GM12878 (cell line): ENCODE measurements around the gene PAM16. TPM values are rescaled to one million over a fixed set of nuclear protein-coding genes. Genes with fewer than 3 reads are reported as not detected.

Source experiments
- ATAC-seq: fragments of 200-7000 bp; cut with Tn5 transposase; 3 replicates; pipeline ENCODE4 v1.9.1; 2020; ENCODE audit warnings: mild to moderate bottlenecking, moderate library complexity
- BruUV-seq: library from RNA; stranded (reverse); fragments of 400-500 nt; replicated peaks from 2 replicates; lab custom pipeline; 2021; lab: Mats Ljungman, UMichigan
- CTCF ChIA-PET: fragments of 300-600 bp; sonication (Branson Sonifier 250); formaldehyde crosslinking; extraction: SDS; loops from one replicate; lab custom pipeline; 2021; ENCODE audit warnings: inconsistent platforms; lab: Yijun Ruan, JAX
- POLR2A ChIA-PET: fragments of 350-600 bp; formaldehyde crosslinking; extraction: SDS; loops from one replicate; lab custom pipeline; 2021; ENCODE audit warnings: inconsistent platforms; lab: Charles Lee
- RAD21 ChIA-PET: fragments of 300-600 bp; sonication (Branson Sonifier 250); formaldehyde crosslinking; loops from one replicate; lab custom pipeline; 2023; ENCODE audit warnings: antibody characterized with exemption; ENCODE audit not compliant: unreplicated experiment; lab: Charles Lee
- SMC1A ChIA-PET: fragments of 300-600 bp; sonication (Branson Sonifier 250); formaldehyde crosslinking; loops from one replicate; lab custom pipeline; 2023; ENCODE audit not compliant: unreplicated experiment, uncharacterized antibody; lab: Charles Lee
- DNase-seq: peaks from one replicate; pipeline ENCODE4 v3.0.0-alpha.2; 2011; ENCODE audit warnings: low read depth, low spot score
- FAIRE-seq: peaks from 3 replicates; lab custom pipeline; 2011; peaks lifted over from hg19 to GRCh38; lab: Jason Lieb, UNC
- H2AFZ ChIP-seq: 2 replicates; pipeline ENCODE4 v1.6.0; 2011; ENCODE audit warnings: low read depth, low read length, control low read depth; ENCODE audit not compliant: control insufficient read depth
- H3K27ac ChIP-seq: 2 replicates; pipeline ENCODE4 v1.5.1; 2011; ENCODE audit warnings: control low read depth; ENCODE audit not compliant: control insufficient read depth, insufficient read depth
- H3K27me3 ChIP-seq, 2 experiments: replicated peaks in 1 of 2; 2 replicates each; pipeline versions ENCODE4 v1.6.0 to v1.6.1; 2011; ENCODE audit warnings: low read length in 1 of 2; ENCODE audit not compliant: control insufficient read depth in 2 of 2, insufficient read depth in 2 of 2
- H3K36me3 ChIP-seq, 2 experiments: 2 replicates each; pipeline ENCODE4 v1.5.1; 2011; ENCODE audit warnings: low read length in 1 of 2; ENCODE audit not compliant: control insufficient read depth in 2 of 2, insufficient read depth in 2 of 2
- H3K4me1 ChIP-seq: 2 replicates; pipeline ENCODE4 v1.6.1; 2011; ENCODE audit warnings: mild to moderate bottlenecking, low read length, moderate library complexity, mixed read lengths; ENCODE audit not compliant: control insufficient read depth, insufficient read depth
- H3K4me2 ChIP-seq: 2 replicates; pipeline ENCODE4 v1.6.0; 2011; ENCODE audit warnings: control low read depth; ENCODE audit not compliant: control insufficient read depth, insufficient read depth
- H3K4me3 ChIP-seq: fragments of 200-600 bp; sonication (generic); 2 replicates; pipeline ENCODE4 v1.5.1; 2016
- H3K79me2 ChIP-seq: 2 replicates; pipeline ENCODE4 v1.6.0; 2011; ENCODE audit warnings: low read length; ENCODE audit not compliant: control insufficient read depth, insufficient read depth
- H3K9ac ChIP-seq: 2 replicates; pipeline ENCODE4 v1.8.0; 2011; ENCODE audit warnings: low read length, control low read depth, mixed read lengths; ENCODE audit not compliant: control insufficient read depth, insufficient read depth
- H3K9me3 ChIP-seq: replicated peaks from 3 replicates; pipeline ENCODE4 v1.5.1; 2011; ENCODE audit warnings: mild to moderate bottlenecking, low read length; ENCODE audit not compliant: control insufficient read depth, insufficient read depth
- H4K20me1 ChIP-seq: 2 replicates; pipeline ENCODE4 v1.6.0; 2011; ENCODE audit not compliant: control insufficient read depth, insufficient read depth
- CHD2 ChIP-seq: IDR thresholded peaks from 2 replicates; pipeline ENCODE4 v1.6.1; 2011; ENCODE audit warnings: low read depth, low read length, improper control_type of control experiment, borderline replicate concordance
- DPF2 ChIP-seq: fragments of 450-650 bp; IDR thresholded peaks from 2 replicates; pipeline ENCODE4 v1.6.1; 2017; ENCODE audit warnings: mild to moderate bottlenecking
- ESRRA ChIP-seq: IDR thresholded peaks from 2 replicates; pipeline ENCODE4 v1.6.1; 2012; ENCODE audit warnings: mild to moderate bottlenecking, low read length, improper control_type of control experiment
- IKZF1 ChIP-seq: fragments of 450-650 bp; conservative IDR thresholded peaks from 2 replicates; pipeline ENCODE4 v1.6.1; 2017; ENCODE audit warnings: antibody characterized with exemption, mild to moderate bottlenecking
- RUNX3 ChIP-seq: IDR thresholded peaks from 2 replicates; pipeline ENCODE4 v1.6.1; 2012; ENCODE audit warnings: low read length, inconsistent platforms
- SMAD1 ChIP-seq: fragments of 450-650 bp; IDR thresholded peaks from 2 replicates; pipeline ENCODE4 v1.6.1; 2018; ENCODE audit warnings: mild to moderate bottlenecking, low read depth; ENCODE audit not compliant: partially characterized antibody
- SMARCA5 ChIP-seq: fragments of 450-650 bp; IDR thresholded peaks from 2 replicates; pipeline ENCODE4 v1.6.1; 2017; ENCODE audit warnings: mild to moderate bottlenecking
- SREBF2 ChIP-seq: IDR thresholded peaks from 2 replicates; pipeline ENCODE4 v1.6.1; 2012; ENCODE audit warnings: mild to moderate bottlenecking, low read length
- WGBS: methylation state at CpG from one replicate; pipeline ENCODE4 v1.1.6; 2016; ENCODE audit warnings: low lambda C conversion rate; ENCODE audit not compliant: insufficient replicate concordance, insufficient coverage; ENCODE audit errors: missing lambda C conversion rate; 5-methylcytosine and 5-hydroxymethylcytosine counted together
- in situ Hi-C: fragments of 300-500 bp; cut with MboI; formaldehyde crosslinking; loops from 9 replicates; pipeline ENCODE4 v1.14.3; 2018; ENCODE audit warnings: mixed read lengths
- intact Hi-C: fragments of 100-400 bp; cut with micrococcal nuclease; formaldehyde crosslinking; loops from one replicate; pipeline ENCODE4 v1.14.2; 2022; ENCODE audit not compliant: unreplicated experiment
- polyA plus RNA-seq, 11 experiments: library from polyadenylated mRNA; depleted of rRNA in 4 of 11; unstranded in 6 of 11; stranded (reverse) in 5 of 11; fragments of >200 nt; fragmentation: Nextera tagmentation in 4 of 11; fragmentation: Illumina TruSeq in 1 of 11; extraction: Ambion mirVana in 4 of 11; extraction: Trizol in 1 of 11; gene quantifications; 1 replicate in 1 of 11; 2 replicates in 10 of 11; pipeline versions ENCODE4 v1.2.1 to v1.2.3, GENCODE V29; 2011 to 2016; ENCODE audit warnings: inconsistent platforms in 2 of 11, missing spikeins in 2 of 11, low read depth in 1 of 11
- total RNA-seq, 4 experiments: library from RNA; depleted of rRNA in 3 of 4; stranded (reverse); fragments of >200 nt in 3 of 4; fragmentation: Illumina TruSeq in 1 of 4; extraction: Trizol in 1 of 4; gene quantifications; 2 replicates each; pipeline versions ENCODE4 v1.2.1 to v1.2.3, GENCODE V29; 2013 to 2021
- TF ChIP-seq, protein P1 (sequence below): fragments of 450-650 bp; IDR thresholded peaks from 2 replicates; pipeline ENCODE4 v1.6.1; 2017; ENCODE audit warnings: antibody characterized with exemption, mild to moderate bottlenecking, moderate library complexity
- TF ChIP-seq, protein P2 (sequence below): fragments of 450-650 bp; IDR thresholded peaks from 2 replicates; pipeline ENCODE4 v1.6.1; 2016; ENCODE audit warnings: mild to moderate bottlenecking
- TF ChIP-seq, protein P3 (sequence below): IDR thresholded peaks from 2 replicates; pipeline ENCODE4 v1.6.1; 2011; ENCODE audit warnings: low read depth, mild to moderate bottlenecking, low read length, moderate library complexity, borderline replicate concordance; ENCODE audit errors: extremely low read depth
- TF ChIP-seq, protein P4 (sequence below): fragments of 450-650 bp; IDR thresholded peaks from 2 replicates; pipeline ENCODE4 v1.6.1; 2016; ENCODE audit warnings: mild to moderate bottlenecking, moderate library complexity, borderline replicate concordance
- TF ChIP-seq, protein P5 (sequence below): IDR thresholded peaks from 2 replicates; pipeline ENCODE4 v1.6.1; 2012; ENCODE audit warnings: low read length, inconsistent platforms

The PAM16 gene
- total and polyA plus RNA-seq, 10 of the 15 experiments (the other 5 are each of a cell fraction or from before 2014, with no cell fraction given): 18.5 to 94.3 (median 51.5) TPM

DNA sequence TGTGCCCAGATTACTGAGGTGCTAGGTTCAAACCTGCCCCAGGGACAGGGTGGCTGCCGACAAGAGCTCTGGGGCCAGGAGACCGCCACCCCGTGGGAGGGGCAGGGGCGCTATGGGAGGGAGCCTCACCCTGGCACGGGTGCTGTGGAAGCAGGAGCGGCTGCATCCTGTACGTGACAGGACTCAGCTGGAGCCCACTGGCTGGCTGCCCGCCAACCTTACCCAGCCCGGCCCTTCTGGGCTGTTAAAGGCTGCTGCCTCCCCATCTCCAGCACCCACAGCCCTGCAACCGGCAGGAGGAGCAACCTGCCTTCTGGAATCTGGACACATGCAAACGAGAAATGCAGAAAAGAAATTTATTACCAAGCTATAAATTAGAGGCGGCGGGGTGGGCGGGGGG lies 11.2 kb downstream of the PAM16 start (continued):
- no peak for TF ChIP-seq SMAD1
- TF ChIP-seq IKZF1: no peak

DNA sequence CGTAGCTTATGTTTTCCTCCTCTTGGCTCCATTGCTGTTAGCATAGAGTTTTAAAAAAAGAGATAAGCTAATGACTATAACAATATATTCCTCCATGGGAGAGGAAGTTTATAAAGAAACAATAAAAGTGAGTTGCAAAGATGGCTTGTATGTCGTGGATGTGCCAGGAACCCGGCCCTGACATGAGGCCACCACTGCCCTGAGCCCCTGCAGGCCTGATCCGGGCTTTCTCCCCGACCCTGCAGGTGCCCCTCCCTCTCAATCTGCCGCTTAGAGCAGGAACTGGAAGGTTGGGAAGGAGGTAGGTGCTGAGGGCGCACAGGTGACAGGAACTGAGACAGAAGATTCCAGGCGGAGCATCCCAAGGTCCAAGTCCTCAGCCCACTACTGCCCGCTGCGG lies 11.7 kb downstream of the PAM16 start:
- Histone ChIP-seq H3K79me2 (peaks cover 5% of the 10 kb centered on the region), H3K4me2 (no peak overlapping the region), H2AFZ (no peak overlapping the region), H3K9ac (no peak overlapping the region), H4K20me1 (no peaks in the 10 kb centered on the region), H3K27ac (no peak overlapping the region), H3K27me3 (no peaks in the 10 kb centered on the region), H3K9me3 (no peaks in the 10 kb centered on the region), H3K4me3 (no peak overlapping the region), H3K4me1 (no peaks in the 10 kb centered on the region), H3K36me3 (peaks cover 0 to 19% of the 10 kb centered on the region in 2 experiments; a peak in 3 of 4 replicates)
- 99% methylated on average over 10 of the region's 10 CpGs for WGBS
- ChIA-PET RAD21 (no interaction called here), POLR2A (interaction anchor here (0.6 kb wide), 2 partner anchors 26 to 51 kb away, joined by 3 read pairs; no protein-coding TSS in a partner anchor), CTCF (interaction anchor here (0.9 to 1.1 kb wide), 2 partner anchors 56 to 64 kb away, joined by 3 to 4 read pairs; no protein-coding TSS in a partner anchor), SMC1A (no interaction called here)
- intact Hi-C loops (loop anchor here (10.0 kb wide), 1 partner anchor 135 kb away; no protein-coding TSS in a partner anchor), in situ Hi-C loops (no loop called here)
- no peak for FAIRE-seq
- ATAC-seq: no peak
- no peak for DNase-seq
- BruUV-seq: no TSS peak
- TF ChIP-seq SREBF2 (no peak), RUNX3 (no peak), CHD2 (no peak), DPF2 (no peak), SMARCA5 (no peak), ESRRA (no peak)
- TF ChIP-seq, protein P1, sequence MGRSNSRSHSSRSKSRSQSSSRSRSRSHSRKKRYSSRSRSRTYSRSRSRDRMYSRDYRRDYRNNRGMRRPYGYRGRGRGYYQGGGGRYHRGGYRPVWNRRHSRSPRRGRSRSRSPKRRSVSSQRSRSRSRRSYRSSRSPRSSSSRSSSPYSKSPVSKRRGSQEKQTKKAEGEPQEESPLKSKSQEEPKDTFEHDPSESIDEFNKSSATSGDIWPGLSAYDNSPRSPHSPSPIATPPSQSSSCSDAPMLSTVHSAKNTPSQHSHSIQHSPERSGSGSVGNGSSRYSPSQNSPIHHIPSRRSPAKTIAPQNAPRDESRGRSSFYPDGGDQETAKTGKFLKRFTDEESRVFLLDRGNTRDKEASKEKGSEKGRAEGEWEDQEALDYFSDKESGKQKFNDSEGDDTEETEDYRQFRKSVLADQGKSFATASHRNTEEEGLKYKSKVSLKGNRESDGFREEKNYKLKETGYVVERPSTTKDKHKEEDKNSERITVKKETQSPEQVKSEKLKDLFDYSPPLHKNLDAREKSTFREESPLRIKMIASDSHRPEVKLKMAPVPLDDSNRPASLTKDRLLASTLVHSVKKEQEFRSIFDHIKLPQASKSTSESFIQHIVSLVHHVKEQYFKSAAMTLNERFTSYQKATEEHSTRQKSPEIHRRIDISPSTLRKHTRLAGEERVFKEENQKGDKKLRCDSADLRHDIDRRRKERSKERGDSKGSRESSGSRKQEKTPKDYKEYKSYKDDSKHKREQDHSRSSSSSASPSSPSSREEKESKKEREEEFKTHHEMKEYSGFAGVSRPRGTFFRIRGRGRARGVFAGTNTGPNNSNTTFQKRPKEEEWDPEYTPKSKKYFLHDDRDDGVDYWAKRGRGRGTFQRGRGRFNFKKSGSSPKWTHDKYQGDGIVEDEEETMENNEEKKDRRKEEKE: no peak
- TF ChIP-seq, protein P2, sequence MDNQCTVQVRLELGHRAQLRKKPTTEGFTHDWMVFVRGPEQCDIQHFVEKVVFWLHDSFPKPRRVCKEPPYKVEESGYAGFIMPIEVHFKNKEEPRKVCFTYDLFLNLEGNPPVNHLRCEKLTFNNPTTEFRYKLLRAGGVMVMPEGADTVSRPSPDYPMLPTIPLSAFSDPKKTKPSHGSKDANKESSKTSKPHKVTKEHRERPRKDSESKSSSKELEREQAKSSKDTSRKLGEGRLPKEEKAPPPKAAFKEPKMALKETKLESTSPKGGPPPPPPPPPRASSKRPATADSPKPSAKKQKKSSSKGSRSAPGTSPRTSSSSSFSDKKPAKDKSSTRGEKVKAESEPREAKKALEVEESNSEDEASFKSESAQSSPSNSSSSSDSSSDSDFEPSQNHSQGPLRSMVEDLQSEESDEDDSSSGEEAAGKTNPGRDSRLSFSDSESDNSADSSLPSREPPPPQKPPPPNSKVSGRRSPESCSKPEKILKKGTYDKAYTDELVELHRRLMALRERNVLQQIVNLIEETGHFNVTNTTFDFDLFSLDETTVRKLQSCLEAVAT: no peak
- TF ChIP-seq, protein P3, sequence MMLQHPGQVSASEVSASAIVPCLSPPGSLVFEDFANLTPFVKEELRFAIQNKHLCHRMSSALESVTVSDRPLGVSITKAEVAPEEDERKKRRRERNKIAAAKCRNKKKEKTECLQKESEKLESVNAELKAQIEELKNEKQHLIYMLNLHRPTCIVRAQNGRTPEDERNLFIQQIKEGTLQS: no peak
- TF ChIP-seq, protein P4, sequence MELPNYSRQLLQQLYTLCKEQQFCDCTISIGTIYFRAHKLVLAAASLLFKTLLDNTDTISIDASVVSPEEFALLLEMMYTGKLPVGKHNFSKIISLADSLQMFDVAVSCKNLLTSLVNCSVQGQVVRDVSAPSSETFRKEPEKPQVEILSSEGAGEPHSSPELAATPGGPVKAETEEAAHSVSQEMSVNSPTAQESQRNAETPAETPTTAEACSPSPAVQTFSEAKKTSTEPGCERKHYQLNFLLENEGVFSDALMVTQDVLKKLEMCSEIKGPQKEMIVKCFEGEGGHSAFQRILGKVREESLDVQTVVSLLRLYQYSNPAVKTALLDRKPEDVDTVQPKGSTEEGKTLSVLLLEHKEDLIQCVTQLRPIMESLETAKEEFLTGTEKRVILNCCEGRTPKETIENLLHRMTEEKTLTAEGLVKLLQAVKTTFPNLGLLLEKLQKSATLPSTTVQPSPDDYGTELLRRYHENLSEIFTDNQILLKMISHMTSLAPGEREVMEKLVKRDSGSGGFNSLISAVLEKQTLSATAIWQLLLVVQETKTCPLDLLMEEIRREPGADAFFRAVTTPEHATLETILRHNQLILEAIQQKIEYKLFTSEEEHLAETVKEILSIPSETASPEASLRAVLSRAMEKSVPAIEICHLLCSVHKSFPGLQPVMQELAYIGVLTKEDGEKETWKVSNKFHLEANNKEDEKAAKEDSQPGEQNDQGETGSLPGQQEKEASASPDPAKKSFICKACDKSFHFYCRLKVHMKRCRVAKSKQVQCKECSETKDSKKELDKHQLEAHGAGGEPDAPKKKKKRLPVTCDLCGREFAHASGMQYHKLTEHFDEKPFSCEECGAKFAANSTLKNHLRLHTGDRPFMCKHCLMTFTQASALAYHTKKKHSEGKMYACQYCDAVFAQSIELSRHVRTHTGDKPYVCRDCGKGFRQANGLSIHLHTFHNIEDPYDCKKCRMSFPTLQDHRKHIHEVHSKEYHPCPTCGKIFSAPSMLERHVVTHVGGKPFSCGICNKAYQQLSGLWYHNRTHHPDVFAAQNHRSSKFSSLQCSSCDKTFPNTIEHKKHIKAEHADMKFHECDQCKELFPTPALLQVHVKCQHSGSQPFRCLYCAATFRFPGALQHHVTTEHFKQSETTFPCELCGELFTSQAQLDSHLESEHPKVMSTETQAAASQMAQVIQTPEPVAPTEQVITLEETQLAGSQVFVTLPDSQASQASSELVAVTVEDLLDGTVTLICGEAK: no peak
- TF ChIP-seq, protein P5, sequence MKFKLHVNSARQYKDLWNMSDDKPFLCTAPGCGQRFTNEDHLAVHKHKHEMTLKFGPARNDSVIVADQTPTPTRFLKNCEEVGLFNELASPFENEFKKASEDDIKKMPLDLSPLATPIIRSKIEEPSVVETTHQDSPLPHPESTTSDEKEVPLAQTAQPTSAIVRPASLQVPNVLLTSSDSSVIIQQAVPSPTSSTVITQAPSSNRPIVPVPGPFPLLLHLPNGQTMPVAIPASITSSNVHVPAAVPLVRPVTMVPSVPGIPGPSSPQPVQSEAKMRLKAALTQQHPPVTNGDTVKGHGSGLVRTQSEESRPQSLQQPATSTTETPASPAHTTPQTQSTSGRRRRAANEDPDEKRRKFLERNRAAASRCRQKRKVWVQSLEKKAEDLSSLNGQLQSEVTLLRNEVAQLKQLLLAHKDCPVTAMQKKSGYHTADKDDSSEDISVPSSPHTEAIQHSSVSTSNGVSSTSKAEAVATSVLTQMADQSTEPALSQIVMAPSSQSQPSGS: no peak
